ENCODE measurements around the gene VILL. TPM values are rescaled to one million over a fixed set of nuclear protein-coding genes. Genes with fewer than 3 reads are reported as not detected.

VILL gene
- total RNA-seq, 4 donors from 2014 or later, result 0.51 to 4.6 (median 0.66) TPM

- Histone ChIP-seq H3K36me3 (no peaks in the 10 kb centered on the region), H3K4me3 (no peak overlapping the region), H3K4me1 (peaks cover 4 to 6% of the 10 kb centered on the region in 2 donors), H3K27me3 (no peaks in the 10 kb centered on the region), H3K9me3 (no peaks in the 10 kb centered on the region), H3K27ac (no peak overlapping the region)
- DNase-seq (no peak), ATAC-seq (no peak)
- intact Hi-C loops (cut with DNase I; ENCODE audit: low total_unique reads), result no loop called here
- in situ Hi-C loops (cut with MboI; ENCODE audit: low sequenced_read_pairs in 4 of 4), result no loop called here
- TF ChIP-seq POLR2A (IDR thresholded peaks at IDR 0.05) (no peak), CTCF (IDR thresholded peaks at IDR 0.05 in 4 of 5, conservative IDR thresholded peaks at IDR 0.05 in 1 of 5) (no peak)
Observed at GRCh38 chr3:37989821-37990480, 635 bp upstream of the VILL start.

GRCh38 chr3:37991109-37991508, 523 bp downstream of the VILL start:
- TF ChIP-seq CTCF (IDR thresholded peaks at IDR 0.05 in 4 of 5, conservative IDR thresholded peaks at IDR 0.05 in 1 of 5), result no peak
- no peak for ATAC-seq
- DNase-seq, result no peak
- intact Hi-C loops (cut with DNase I; ENCODE audit: low total_unique reads), result no loop called here
- Histone ChIP-seq H3K36me3 (no peaks in the 10 kb centered on the region), H3K4me3 (no peak overlapping the region), H3K27ac (no peak overlapping the region), H3K27me3 (no peaks in the 10 kb centered on the region), H3K9me3 (no peaks in the 10 kb centered on the region), H3K4me1 (peaks cover 4 to 6% of the 10 kb centered on the region in 2 donors)
- in situ Hi-C loops (cut with MboI; ENCODE audit: low sequenced_read_pairs in 4 of 4), result no loop called here

- Histone ChIP-seq H3K4me1 (peaks cover 4 to 6% of the 10 kb centered on the region in 2 donors), H3K9me3 (no peaks in the 10 kb centered on the region), H3K27ac (no peak overlapping the region), H3K4me3 (no peak overlapping the region), H3K36me3 (no peaks in the 10 kb centered on the region), H3K27me3 (no peaks in the 10 kb centered on the region)
- in situ Hi-C loops (cut with MboI; ENCODE audit: low sequenced_read_pairs in 4 of 4) (no loop called here), intact Hi-C loops (cut with DNase I; ENCODE audit: low total_unique reads) (no loop called here)
- TF ChIP-seq CTCF (IDR thresholded peaks at IDR 0.05 in 4 of 5, conservative IDR thresholded peaks at IDR 0.05 in 1 of 5) (no peak), POLR2A (IDR thresholded peaks at IDR 0.05) (no peak)
- ATAC-seq, result no peak
- peak in 1 of 2 donors; percentile 8 for DNase-seq
Observed at GRCh38 chr3:37991823-37992222, 1.2 kb downstream of the VILL start.

- H3K27me3 ChIP-seq, result no peaks in the 10 kb centered on the region
- no peaks in the 10 kb centered on the region for H3K9me3 ChIP-seq
- no peak for TF ChIP-seq POLR2A (IDR thresholded peaks at IDR 0.05)
- TF ChIP-seq CTCF (IDR thresholded peaks at IDR 0.05 in 4 of 5, conservative IDR thresholded peaks at IDR 0.05 in 1 of 5), result no peak
- in situ Hi-C loops (cut with MboI; ENCODE audit: low sequenced_read_pairs in 4 of 4), result no loop called here
- H3K27ac ChIP-seq, result no peak overlapping the region
- ATAC-seq (no peak), DNase-seq (peak in 1 of 2 donors; percentile 8)
- H3K4me1 ChIP-seq, result peaks cover 4 to 6% of the 10 kb centered on the region in 2 donors
- H3K36me3 ChIP-seq, result no peaks in the 10 kb centered on the region
- no peak overlapping the region for H3K4me3 ChIP-seq
- intact Hi-C loops (cut with DNase I; ENCODE audit: low total_unique reads), result no loop called here
Observed at GRCh38 chr3:37992271-37993066, 1.9 kb downstream of the VILL start.

Data from gastrocnemius medialis (tissue), 4 donors.